OCI-LY7 (cell line): ENCODE data around the gene ZNF563. TPM values are rescaled to one million over a fixed set of nuclear protein-coding genes. Genes with fewer than 3 reads are reported as not detected.

Experiments used
- BruUV-seq: library from RNA; stranded (reverse); fragments of 400-500 nt; replicated peaks from 2 replicates; lab custom pipeline; 2021; lab: Mats Ljungman, UMichigan
- CTCF ChIA-PET: fragments of 300-600 bp; sonication (Branson Sonifier 250); formaldehyde crosslinking; loops from one replicate; lab custom pipeline; 2022; ENCODE audit warnings: antibody characterized with exemption; ENCODE audit not compliant: unreplicated experiment; lab: Charles Lee
- POLR2A ChIA-PET: fragments of 300-600 bp; sonication (Branson Sonifier 250); formaldehyde crosslinking; loops from one replicate; lab custom pipeline; 2022; ENCODE audit warnings: antibody characterized with exemption; lab: Charles Lee
- DNase-seq: peaks from one replicate; pipeline ENCODE4 v3.0.0-alpha.2; 2015; ENCODE audit warnings: low spot score
- H2AFZ ChIP-seq: fragments of 200-600 bp; sonication (generic), shearing (Covaris generic); 2 replicates; pipeline ENCODE4 v1.6.1; 2014; ENCODE audit warnings: mild to moderate bottlenecking, antibody characterized with exemption, low read length, moderate library complexity
- H3K27ac ChIP-seq: fragments of 200-600 bp; sonication (generic); 2 replicates; pipeline ENCODE4 v1.5.1; 2014; ENCODE audit warnings: mixed run types, low read depth, mild to moderate bottlenecking, moderate library complexity, low read length, inconsistent platforms; ENCODE audit not compliant: poor library complexity, severe bottlenecking
- H3K36me3 ChIP-seq: fragments of 200-600 bp; sonication (generic); 2 replicates; pipeline ENCODE4 v1.6.1; 2014; ENCODE audit warnings: mild to moderate bottlenecking, antibody characterized with exemption, low read length, moderate library complexity, mixed read lengths; ENCODE audit not compliant: insufficient read depth
- H3K4me1 ChIP-seq: fragments of 200-600 bp; sonication (generic); 2 replicates; pipeline ENCODE4 v1.5.1; 2014; ENCODE audit warnings: mild to moderate bottlenecking, low read length; ENCODE audit not compliant: insufficient read depth, poor library complexity, severe bottlenecking
- H3K4me2 ChIP-seq: fragments of 200-600 bp; sonication (generic); 2 replicates; pipeline ENCODE4 v1.6.1; 2014; ENCODE audit warnings: mild to moderate bottlenecking, low read length
- H3K4me3 ChIP-seq: fragments of 200-600 bp; sonication (generic); 2 replicates; pipeline ENCODE4 v1.5.1; 2014; ENCODE audit warnings: mild to moderate bottlenecking, low read depth, low read length; ENCODE audit not compliant: poor library complexity, severe bottlenecking
- H3K79me2 ChIP-seq: fragments of 200-600 bp; sonication (generic); 2 replicates; pipeline ENCODE4 v1.6.1; 2016; ENCODE audit warnings: low read depth, mild to moderate bottlenecking, low read length, moderate library complexity, mixed read lengths; ENCODE audit not compliant: insufficient read depth
- H3K9me2 ChIP-seq: fragments of 200-600 bp; sonication (generic); 2 replicates; pipeline ENCODE4 v1.6.1; 2016; ENCODE audit warnings: mild to moderate bottlenecking, low read length, mixed read lengths; ENCODE audit not compliant: insufficient read depth
- H3K9me3 ChIP-seq: fragments of 200-600 bp; sonication (generic); 2 replicates; pipeline ENCODE4 v1.6.1; 2014; ENCODE audit warnings: mild to moderate bottlenecking, mixed run types, low read length, mixed read lengths
- H4K20me1 ChIP-seq: fragments of 200-600 bp; sonication (generic); 2 replicates; pipeline ENCODE4 v1.6.1; 2014; ENCODE audit warnings: mild to moderate bottlenecking, antibody characterized with exemption, low read length, moderate library complexity, mixed read lengths; ENCODE audit not compliant: insufficient read depth
- CTCF ChIP-seq: fragments of 200-600 bp; sonication (generic); conservative IDR thresholded peaks from 2 replicates; pipeline ENCODE4 v1.5.1; 2014; ENCODE audit warnings: mild to moderate bottlenecking, antibody characterized with exemption, low read length, moderate library complexity, mixed read lengths
- EZH2phosphoT487 ChIP-seq: fragments of 200-600 bp; sonication (generic); IDR thresholded peaks from 2 replicates; pipeline ENCODE4 v1.6.1; 2018; ENCODE audit warnings: low read depth, borderline replicate concordance, mild to moderate bottlenecking, mixed run types, antibody characterized with exemption, low read length, moderate library complexity, mixed read lengths
- intact Hi-C: fragments of 100-400 bp; cut with micrococcal nuclease; formaldehyde crosslinking; loops from one replicate; pipeline ENCODE4 v1.10.0; 2022; ENCODE audit not compliant: unreplicated experiment
- total RNA-seq, 2 experiments: library from RNA; depleted of rRNA in 1 of 2; stranded (reverse); fragments of >200 nt in 1 of 2; shearing (Covaris generic) in 1 of 2; gene quantifications; 2 replicates each; pipeline ENCODE4 v1.2.3, GENCODE V29; 2014 to 2022

ZNF563 gene
- total RNA-seq, 2 experiments from 2014 or later = 3.2 to 6.6 TPM

GRCh38 chr19:12287958-12288500, 45.4 kb downstream of the ZNF563 start:
- Histone ChIP-seq H3K9me3 (no peaks in the 10 kb centered on the region), H3K79me2 (peaks cover 7% of the 10 kb centered on the region; the same call in 1 of the 2 replicates), H3K36me3 (peaks cover 4% of the 10 kb centered on the region), H4K20me1 (no peaks in the 10 kb centered on the region), H3K4me3 (no peak overlapping the region), H3K9me2 (no peaks in the 10 kb centered on the region), H2AFZ (no peak overlapping the region), H3K4me2 (no peak overlapping the region), H3K27ac (no peak overlapping the region), H3K4me1 (peaks cover under 1% of the 10 kb centered on the region)
- ChIA-PET POLR2A (no interaction called here), CTCF (no interaction called here)
- DNase-seq = no peak
- intact Hi-C loops = no loop called here
- TF ChIP-seq EZH2phosphoT487 (no peak), CTCF (no peak)
- no TSS peak for BruUV-seq

GRCh38 chr19:12284631-12285030, 48.8 kb downstream of the ZNF563 start:
- ChIA-PET CTCF (no interaction called here), POLR2A (no interaction called here)
- Histone ChIP-seq H3K4me3 (no peak overlapping the region), H3K36me3 (peaks cover 4% of the 10 kb centered on the region), H2AFZ (no peak overlapping the region), H3K9me2 (no peaks in the 10 kb centered on the region), H3K4me2 (no peak overlapping the region), H3K9me3 (peaks cover 7% of the 10 kb centered on the region; the same call in 1 of the 2 replicates), H3K27ac (no peak overlapping the region), H4K20me1 (no peaks in the 10 kb centered on the region), H3K4me1 (no peaks in the 10 kb centered on the region), H3K79me2 (peaks cover 14% of the 10 kb centered on the region; the same call in 1 of the 2 replicates)
- DNase-seq = no peak
- BruUV-seq = no TSS peak
- TF ChIP-seq CTCF (no peak), EZH2phosphoT487 (no peak)
- intact Hi-C loops = no loop called here

GRCh38 chr19:12284226-12284625, 49.2 kb downstream of the ZNF563 start:
- no TSS peak for BruUV-seq
- no peak overlapping the region for H2AFZ ChIP-seq
- ChIA-PET CTCF (no interaction called here), POLR2A (interaction anchor here (0.7 kb wide), 1 partner anchor 1405 kb away, joined by 3 read pairs; no protein-coding TSS in a partner anchor)
- intact Hi-C loops = no loop called here
- peaks cover 14% of the 10 kb centered on the region; the same call in 1 of the 2 replicates for H3K79me2 ChIP-seq
- H3K36me3 ChIP-seq = peaks cover 4% of the 10 kb centered on the region
- H3K4me1 ChIP-seq = no peaks in the 10 kb centered on the region
- no peak overlapping the region for H3K4me2 ChIP-seq
- no peak overlapping the region for H3K4me3 ChIP-seq
- H3K9me2 ChIP-seq = no peaks in the 10 kb centered on the region
- TF ChIP-seq EZH2phosphoT487 = no peak
- TF ChIP-seq CTCF = no peak
- no peaks in the 10 kb centered on the region for H4K20me1 ChIP-seq
- DNase-seq = no peak
- peaks cover 10% of the 10 kb centered on the region; the same call in 1 of the 2 replicates for H3K9me3 ChIP-seq
- H3K27ac ChIP-seq = no peak overlapping the region
